ENCODE measurements around the gene MAU2. TPM values are rescaled to one million over a fixed set of nuclear protein-coding genes. Genes with fewer than 3 reads are reported as not detected.

MAU2 gene
- total RNA-seq, 1 experiment from 2014 or later = 48.4 TPM

DNA sequence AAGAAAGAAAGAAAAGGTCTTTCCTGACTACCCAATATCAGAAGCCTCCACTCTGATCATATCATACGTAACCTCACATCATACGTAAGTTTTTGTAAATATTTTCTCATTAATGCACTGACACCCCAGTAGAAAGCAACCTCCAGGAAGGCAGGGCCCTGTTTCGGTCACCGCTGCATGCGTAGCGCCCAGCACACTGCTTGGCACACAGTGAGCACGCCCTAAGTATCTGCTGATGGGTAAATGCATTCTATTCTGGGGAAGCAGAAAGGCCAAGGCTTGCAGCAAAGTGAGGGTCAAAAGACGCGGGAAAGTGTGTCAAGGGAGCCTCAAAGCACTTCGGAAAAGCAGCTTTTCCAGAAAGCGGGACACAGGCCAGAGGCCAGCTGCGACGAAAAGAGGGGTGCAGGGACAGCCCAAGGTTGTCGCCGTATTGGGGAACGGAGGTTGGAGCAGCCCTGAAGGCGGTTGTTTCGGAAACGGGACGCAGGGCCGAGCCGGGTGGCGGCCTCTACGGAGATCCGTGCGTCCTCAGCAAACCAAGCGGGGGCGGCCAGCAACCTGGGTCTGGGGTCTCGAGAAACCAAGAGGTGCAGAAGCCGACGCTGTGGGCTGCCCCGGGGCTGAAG, 783 bp upstream of the MAU2 start:
- Histone ChIP-seq H4K5ac (ENCODE audit: insufficient read length, low read depth, low read length) (no peak overlapping the region), H3K4me2 (ENCODE audit: insufficient read depth, insufficient read length, low read length) (peak overlapping the region; percentile 100), H4K20me1 (ENCODE audit: control insufficient read depth, insufficient read depth, insufficient read length) (no peaks in the 10 kb centered on the region), H2BK120ac (ENCODE audit: low read depth, low read length, poor library complexity, severe bottlenecking) (no peak overlapping the region), H3T11ph (ENCODE audit: low read length) (no peak overlapping the region), H2BK5ac (ENCODE audit: insufficient read length, low read length) (no peak overlapping the region), H3K27me3 (ENCODE audit: insufficient read depth, low read length) (no peaks in the 10 kb centered on the region), H3K4me1 (ENCODE audit: insufficient read depth, low read length) (0 out of 2 replicates have a peak, but pooled peaks cover 2% of the 10 kb centered on the region), H2BK20ac (ENCODE audit: low read depth, low read length, poor library complexity, severe bottlenecking) (no peak overlapping the region), H2AFZ (ENCODE audit: low read length) (no peak overlapping the region), H3K27ac (ENCODE audit: insufficient read length, low read depth, low read length) (no peak overlapping the region), H3K79me2 (ENCODE audit: insufficient read depth, low read length) (peaks cover 8% of the 10 kb centered on the region; the same call in 1 of the 2 replicates), H3K9ac (ENCODE audit: extremely low read depth, insufficient read length, low read length) (peak overlapping the region; percentile 89), H3K9me3 (ENCODE audit: control insufficient read depth, low read depth, low read length) (no peaks in the 10 kb centered on the region), H2BK12ac (ENCODE audit: insufficient read length, low read depth, low read length) (no peak overlapping the region), H3K79me1 (ENCODE audit: insufficient read depth, low read depth, low read length, poor library complexity, severe bottlenecking) (peaks cover 3% of the 10 kb centered on the region), H3K56ac (ENCODE audit: insufficient read length, low read depth, low read length) (no peak overlapping the region), H3K18ac (ENCODE audit: insufficient read length, low read depth, low read length) (peak overlapping the region; percentile 66), H2BK15ac (ENCODE audit: low read depth, low read length) (no peak overlapping the region), H4K8ac (replicated peaks; ENCODE audit: insufficient read length, low read depth, low read length) (peak overlapping the region; percentile 33), H3K4ac (ENCODE audit: low read depth, low read length) (no peak overlapping the region), H2AK5ac (ENCODE audit: insufficient read length, low read length) (no peak overlapping the region), H3K23ac (ENCODE audit: insufficient read length, low read depth, low read length) (no peak overlapping the region), H4K91ac (ENCODE audit: insufficient read length, low read depth, low read length) (no peak overlapping the region), H3K23me2 (ENCODE audit: insufficient read length, low read depth, low read length, poor library complexity, severe bottlenecking) (peaks cover 7% of the 10 kb centered on the region), H3K14ac (ENCODE audit: insufficient read depth, low read length) (peak overlapping the region; percentile 73)
- H3K27me3 Mint-ChIP-seq (ENCODE audit: low read depth) = no peaks in the 10 kb centered on the region
- H3K4me1 Mint-ChIP-seq = peaks cover 15 to 19% of the 10 kb centered on the region in 2 experiments
- H3K27ac Mint-ChIP-seq = peak overlapping the region; percentile 88 to 100 (median 100)
- peak overlapping the region; percentile 98 for H3K4me3 Mint-ChIP-seq
- TF ChIP-seq CTCF (conservative IDR thresholded peaks at IDR 0.05) = no peak
- no CpG with 5 or more reads among the region's 32 CpGs for whole genome bisulfite sequencing (ENCODE audit: extremely low coverage, insufficient read length, low lambda C conversion rate)
- no peaks in the 10 kb centered on the region for H3K9me3 Mint-ChIP-seq
- no peak for DNase-seq
- peaks cover 11 to 40% (median 36%) of the 10 kb centered on the region in 3 experiments; a peak in 6 of 7 replicates for H3K36me3 Mint-ChIP-seq (ENCODE audit: insufficient read depth in 1 of 3, low read depth in 3 of 3)

All from H9 (cell line).